HG03064 (cell line): ENCODE results near the gene WNT7B.
"Not testable (repeated sequence)": the region's sequence is repeated elsewhere in the genome, so short reads cannot be mapped to it uniquely, and the experiment has no call there.

Experiments used
- ATAC-seq: cut with Tn5 transposase; IDR thresholded peaks from one replicate; pipeline ENCODE4 v1.9.1; 2021; ENCODE audit warnings: low read depth; ENCODE audit not compliant: unreplicated experiment

Gene WNT7B

DNA sequence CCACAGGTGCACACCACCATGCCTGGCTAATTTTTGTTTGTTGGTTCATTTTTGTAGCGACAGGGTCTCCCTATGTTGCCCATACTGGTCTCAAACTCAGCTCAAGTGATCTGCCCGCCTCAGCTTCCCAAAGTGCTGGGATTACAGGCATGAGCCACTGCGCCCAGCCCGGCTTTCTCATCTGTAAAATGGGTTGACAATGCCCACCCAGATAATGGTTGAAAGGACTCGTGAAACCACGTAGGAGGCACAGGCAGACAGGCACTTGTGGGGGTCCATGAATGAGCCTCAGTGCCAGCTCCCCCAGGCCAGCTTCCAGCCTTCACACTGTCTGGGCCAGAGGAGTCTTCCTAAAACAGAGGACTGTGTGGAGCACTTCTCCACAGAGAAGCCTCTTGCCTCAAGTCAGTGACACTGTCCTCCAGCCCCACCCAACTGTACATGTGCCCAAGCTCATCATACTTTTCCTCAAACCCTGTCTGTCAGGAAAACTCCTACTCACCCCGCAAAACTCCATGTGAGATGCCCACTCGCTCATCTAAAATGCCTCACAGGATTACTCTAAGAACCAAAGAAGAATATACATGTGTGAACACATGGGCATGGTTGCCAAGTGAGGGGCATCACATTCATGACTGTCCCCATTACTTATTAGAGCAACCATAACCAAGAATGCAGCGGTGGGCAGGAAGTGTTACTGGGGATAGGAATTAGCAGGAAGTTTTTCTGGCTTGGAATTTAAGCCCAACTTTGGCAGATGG is 32.1 kb upstream of the WNT7B start:
- no peak for ATAC-seq

- no peak for ATAC-seq
Observed at GRCh38 chr22:46008291-46008690, 31.3 kb upstream of the WNT7B start.

GRCh38 chr22:46007848-46008261 is 30.9 kb upstream of the WNT7B start:
- no peak for ATAC-seq

- no peak for ATAC-seq
Observed at GRCh38 chr22:46007003-46007847, 30.3 kb upstream of the WNT7B start.

DNA sequence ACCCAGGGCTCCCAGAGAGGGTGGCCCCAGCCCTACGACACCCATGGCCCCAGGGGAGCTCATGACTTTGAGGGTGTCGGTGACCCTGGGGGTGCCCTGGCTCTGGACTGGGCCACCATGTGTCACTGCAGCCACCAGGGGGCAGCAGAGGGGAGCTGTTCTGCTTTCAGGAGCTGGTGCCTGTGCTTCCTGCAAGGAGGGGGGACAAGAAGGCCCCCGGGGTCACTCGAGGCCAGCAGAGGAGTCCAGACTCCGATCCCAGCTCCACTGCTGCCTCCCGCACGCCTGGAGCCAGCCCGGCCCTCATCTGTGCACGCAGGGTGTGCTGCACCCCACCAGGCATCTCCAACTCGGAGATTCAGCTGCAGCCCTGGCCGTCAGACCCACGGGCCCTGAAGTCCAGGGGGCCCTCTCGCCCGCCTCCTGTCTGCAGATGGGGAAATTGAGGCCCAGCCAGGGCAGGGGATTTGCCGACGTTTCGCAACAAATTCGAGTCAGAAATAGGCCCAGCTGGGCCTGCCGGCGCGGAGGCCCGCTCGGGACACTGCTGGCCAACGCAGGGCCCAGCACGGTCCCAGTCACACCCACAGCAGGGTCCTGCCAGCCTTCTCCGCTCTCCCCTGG is 29.5 kb upstream of the WNT7B start:
- no peak for ATAC-seq

- not testable (repeated sequence) for ATAC-seq
Observed at GRCh38 chr22:46005116-46005705, 28.2 kb upstream of the WNT7B start.

DNA sequence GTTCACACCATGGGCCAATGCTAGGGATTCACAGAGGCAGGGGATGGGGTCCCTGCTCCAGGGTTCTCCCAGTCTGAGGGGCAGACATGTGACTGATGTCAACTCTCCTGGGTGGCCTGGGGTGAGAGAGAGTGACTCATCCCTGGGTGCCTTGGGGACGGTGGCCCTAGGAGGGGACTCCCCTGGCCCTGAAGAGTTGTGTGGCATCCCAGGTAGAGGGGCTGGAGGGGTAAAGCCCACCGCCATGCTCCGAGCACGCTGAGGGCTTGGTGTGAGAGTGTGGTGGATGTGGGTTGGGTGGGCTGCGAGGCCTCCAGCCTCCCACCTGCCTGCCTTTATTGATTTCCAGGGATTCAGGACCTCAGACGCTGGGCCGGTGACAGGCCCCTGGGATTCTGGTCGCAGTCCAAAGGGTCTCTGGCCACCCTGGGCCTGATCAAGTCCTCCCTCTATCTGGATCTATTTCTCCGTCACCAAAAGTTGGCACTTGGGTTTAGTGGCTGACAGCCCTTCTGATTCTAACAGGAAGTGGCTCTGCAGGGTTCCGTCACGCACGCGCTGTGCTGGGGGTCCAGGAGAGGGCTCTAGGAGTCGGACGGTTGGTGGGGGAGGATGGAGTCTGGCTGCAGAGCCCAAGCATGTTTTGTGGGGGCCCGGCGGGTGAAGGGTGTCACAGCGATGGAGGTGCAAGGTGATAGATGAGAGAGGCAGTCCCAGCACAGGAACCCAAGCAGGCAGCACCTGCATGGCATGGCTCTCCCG is 27.3 kb upstream of the WNT7B start:
- ATAC-seq, result no peak

- ATAC-seq, result no peak
Observed at GRCh38 chr22:46003271-46004091, 26.5 kb upstream of the WNT7B start.

- ATAC-seq, result no peak
Observed at GRCh38 chr22:46002757-46003270, 25.9 kb upstream of the WNT7B start.

DNA sequence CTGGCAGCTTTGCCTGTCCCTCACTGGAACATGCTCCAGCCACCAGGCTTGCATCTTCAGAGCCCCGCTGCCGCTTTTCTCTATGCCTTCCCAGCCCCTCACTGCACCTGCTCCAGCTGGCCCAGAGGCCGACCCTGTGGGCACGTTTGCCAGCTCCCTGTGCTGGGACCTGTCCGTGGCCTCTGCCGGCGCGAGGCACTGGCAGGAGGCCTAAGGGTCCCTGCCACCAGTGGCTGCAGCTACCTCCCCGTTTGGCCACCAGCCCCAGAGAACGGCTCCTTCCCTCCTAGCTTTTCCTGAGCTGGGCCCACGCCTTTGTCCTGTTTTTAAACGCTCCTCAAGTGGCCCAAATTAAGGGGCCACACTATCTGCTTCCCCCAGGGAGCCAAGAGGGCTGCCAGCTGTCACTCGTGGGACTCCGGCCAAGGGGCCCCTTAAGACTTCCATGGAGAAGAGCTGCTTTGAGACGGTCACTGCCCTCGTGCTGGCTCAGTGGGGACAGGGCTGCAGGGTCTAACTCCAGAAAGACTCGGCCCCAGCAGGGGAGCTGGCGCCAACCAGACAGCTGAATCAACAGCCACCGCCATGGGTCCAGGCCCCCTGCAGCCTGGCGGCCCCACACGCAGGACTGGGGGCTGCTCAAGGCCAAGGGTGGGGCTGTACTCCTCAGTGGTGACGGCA is 24.6 kb upstream of the WNT7B start:
- ATAC-seq, result no peak

- no peak for ATAC-seq
Observed at GRCh38 chr22:46001046-46001425, 24.1 kb upstream of the WNT7B start.

DNA sequence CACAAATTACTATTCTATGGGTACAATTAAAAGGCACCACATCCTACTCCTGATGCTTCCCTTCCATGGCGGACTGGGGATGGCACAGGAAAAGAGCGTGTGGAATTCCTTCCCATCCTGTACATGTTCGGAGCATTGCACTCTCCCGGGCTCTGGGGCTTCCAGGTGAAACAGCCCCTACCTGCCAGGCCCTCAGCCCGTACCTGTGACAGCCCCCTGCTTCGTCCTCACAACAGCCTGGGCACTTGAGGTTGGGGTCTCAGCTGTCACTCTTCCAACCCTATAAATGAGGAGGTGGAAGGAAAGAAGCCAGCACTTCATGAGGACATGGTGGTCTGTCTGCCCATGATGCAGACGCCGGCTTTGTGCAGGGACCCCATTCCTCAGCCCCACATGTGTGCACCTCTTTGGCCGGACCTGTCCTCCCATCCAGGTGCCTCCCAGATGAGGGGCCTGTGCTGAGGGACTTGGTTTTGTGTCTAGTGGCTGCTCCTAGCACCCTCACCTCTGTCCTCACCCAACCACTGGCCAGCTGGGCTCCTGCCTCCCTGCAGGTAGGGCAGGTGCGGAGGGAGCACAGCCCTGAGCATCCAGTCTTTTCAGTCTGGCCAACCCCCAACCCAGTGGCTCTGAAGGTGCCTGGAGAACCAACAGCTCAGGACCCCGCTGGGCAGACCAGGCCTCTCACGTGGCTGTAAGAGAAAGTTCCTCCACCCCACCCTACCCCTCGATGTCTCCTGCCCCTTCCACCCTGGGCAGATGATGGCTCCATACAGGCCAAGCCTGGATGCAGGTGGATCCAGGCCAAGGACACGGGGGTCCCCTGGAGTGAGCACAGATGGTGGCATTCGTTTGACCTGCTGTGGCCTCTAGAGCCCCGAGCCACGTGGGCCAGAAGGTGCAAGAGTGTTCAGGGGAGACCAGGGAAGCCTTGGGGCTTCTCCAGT is 23.4 kb upstream of the WNT7B start:
- no peak for ATAC-seq

GRCh38 chr22:45999379-45999971 is 22.5 kb upstream of the WNT7B start:
- no peak for ATAC-seq

- no peak for ATAC-seq
Observed at GRCh38 chr22:45998638-45999378, 21.8 kb upstream of the WNT7B start.

GRCh38 chr22:45997777-45998637 is 21.0 kb upstream of the WNT7B start:
- ATAC-seq, result no peak
